Nephron (organoid): ENCODE data around the gene SRSF12.
"Not testable (repeated sequence)": the region's sequence is repeated elsewhere in the genome, so short reads cannot be mapped to it uniquely, and the experiment has no call there.

Source experiments
- H3K27ac Mint-ChIP-seq, 3 experiments: 2 replicates each; pipeline ENCODE4 v1.8.0; 2020; ENCODE audit warnings: mixed read lengths in 3 of 3, mild to moderate bottlenecking in 2 of 3, moderate library complexity in 1 of 3
- H3K27me3 Mint-ChIP-seq: 2 replicates; pipeline ENCODE4 v1.8.0; 2021; ENCODE audit warnings: low read depth, mild to moderate bottlenecking, moderate library complexity, mixed read lengths
- H3K36me3 Mint-ChIP-seq: 2 replicates; pipeline ENCODE4 v1.8.0; 2020; ENCODE audit warnings: low read depth, mixed read lengths
- H3K4me1 Mint-ChIP-seq: 2 replicates; pipeline ENCODE4 v1.8.0; 2020; ENCODE audit warnings: mixed read lengths
- H3K4me3 Mint-ChIP-seq, 3 experiments: 2 replicates each; pipeline ENCODE4 v1.8.0; 2020; ENCODE audit warnings: mild to moderate bottlenecking in 3 of 3, mixed read lengths in 3 of 3, moderate library complexity in 2 of 3
- H3K9me3 Mint-ChIP-seq: 2 replicates; pipeline ENCODE4 v1.8.0; 2020; ENCODE audit warnings: mixed read lengths
- CTCF ChIP-seq, 3 experiments: fragments of 200-600 bp; sonication (generic); IDR thresholded peaks; one replicate each; pipeline ENCODE4 v1.5.0; 2021; ENCODE audit warnings: antibody characterized with exemption in 3 of 3; ENCODE audit not compliant: unreplicated experiment in 3 of 3

Gene SRSF12

DNA sequence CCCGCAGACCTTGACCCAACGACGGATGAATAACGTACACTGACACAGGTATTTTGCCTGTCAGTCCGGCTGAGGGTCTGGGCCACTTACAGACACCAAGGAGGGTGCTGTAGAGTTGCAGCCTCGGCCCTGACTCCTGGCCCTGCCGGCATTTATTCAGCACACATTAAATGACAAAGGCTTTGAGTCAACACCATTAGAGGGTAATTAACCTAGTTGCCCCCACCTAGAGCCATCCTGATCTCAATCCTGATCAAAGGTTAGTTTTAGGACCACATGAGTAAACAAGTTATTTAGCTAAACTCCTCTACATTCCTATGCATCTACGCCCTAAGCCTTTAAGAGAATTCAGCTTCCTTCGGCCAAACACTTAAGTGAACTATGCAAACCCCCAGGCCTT, 16.1 kb upstream of the SRSF12 start:
- Mint-ChIP-seq H3K4me1 (no peaks in the 10 kb centered on the region), H3K36me3 (peaks cover 16% of the 10 kb centered on the region), H3K4me3 (no peak overlapping the region), H3K27ac (no peak overlapping the region), H3K27me3 (no peaks in the 10 kb centered on the region), H3K9me3 (no peaks in the 10 kb centered on the region)
- TF ChIP-seq CTCF (IDR thresholded peaks at IDR 0.05; ENCODE audit: unreplicated experiment in 3 of 3), result no peak

DNA sequence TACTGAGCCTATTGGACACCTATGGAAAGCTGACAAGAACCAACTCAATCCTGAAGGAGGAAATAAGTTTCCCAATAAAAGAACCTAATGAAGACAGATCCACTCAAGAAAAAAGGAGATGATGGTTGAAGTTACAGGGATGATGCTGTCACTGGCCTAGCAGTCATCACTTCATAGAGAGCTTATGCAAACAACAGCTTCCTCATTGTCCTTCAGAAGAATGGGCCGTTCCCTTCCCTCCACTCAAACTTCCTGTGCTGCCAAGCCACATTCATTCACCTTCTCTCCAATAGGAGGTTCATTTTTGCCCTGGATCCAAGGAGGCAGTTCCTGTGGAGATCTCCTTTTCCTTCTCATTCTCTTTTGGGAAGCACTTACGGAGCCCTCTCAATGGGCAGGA, 14.2 kb upstream of the SRSF12 start:
- Mint-ChIP-seq H3K36me3 (peaks cover 23% of the 10 kb centered on the region), H3K9me3 (peaks cover 7% of the 10 kb centered on the region), H3K27ac (no peak overlapping the region), H3K4me3 (no peak overlapping the region), H3K27me3 (no peaks in the 10 kb centered on the region), H3K4me1 (no peaks in the 10 kb centered on the region)
- no peak for TF ChIP-seq CTCF (IDR thresholded peaks at IDR 0.05; ENCODE audit: unreplicated experiment in 3 of 3)

DNA sequence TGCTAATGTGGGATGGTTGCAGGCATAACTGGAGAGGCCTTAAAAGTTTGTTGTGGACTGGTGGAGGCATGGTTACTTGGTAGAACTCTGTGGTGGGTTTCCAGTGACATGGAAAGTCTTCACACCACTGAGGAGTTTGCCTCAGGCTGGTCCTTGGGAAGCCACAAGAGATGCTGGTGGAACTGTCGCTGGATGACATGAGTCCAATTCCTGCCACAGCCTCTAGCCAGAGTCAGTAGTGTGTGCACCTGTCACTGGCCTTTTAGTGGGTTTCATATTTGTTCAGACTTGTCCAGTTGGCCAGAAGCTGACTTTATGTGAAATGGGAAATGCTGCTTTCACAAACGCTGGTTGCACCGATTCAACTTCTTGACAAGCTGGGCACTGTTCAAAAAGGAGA, 13.7 kb upstream of the SRSF12 start:
- H3K9me3 Mint-ChIP-seq, result peaks cover 7% of the 10 kb centered on the region
- TF ChIP-seq CTCF (IDR thresholded peaks at IDR 0.05; ENCODE audit: unreplicated experiment in 3 of 3), result no peak
- H3K4me1 Mint-ChIP-seq, result no peaks in the 10 kb centered on the region
- H3K27me3 Mint-ChIP-seq, result no peaks in the 10 kb centered on the region
- H3K36me3 Mint-ChIP-seq, result peaks cover 25% of the 10 kb centered on the region
- no peak overlapping the region for H3K27ac Mint-ChIP-seq
- no peak overlapping the region for H3K4me3 Mint-ChIP-seq

DNA sequence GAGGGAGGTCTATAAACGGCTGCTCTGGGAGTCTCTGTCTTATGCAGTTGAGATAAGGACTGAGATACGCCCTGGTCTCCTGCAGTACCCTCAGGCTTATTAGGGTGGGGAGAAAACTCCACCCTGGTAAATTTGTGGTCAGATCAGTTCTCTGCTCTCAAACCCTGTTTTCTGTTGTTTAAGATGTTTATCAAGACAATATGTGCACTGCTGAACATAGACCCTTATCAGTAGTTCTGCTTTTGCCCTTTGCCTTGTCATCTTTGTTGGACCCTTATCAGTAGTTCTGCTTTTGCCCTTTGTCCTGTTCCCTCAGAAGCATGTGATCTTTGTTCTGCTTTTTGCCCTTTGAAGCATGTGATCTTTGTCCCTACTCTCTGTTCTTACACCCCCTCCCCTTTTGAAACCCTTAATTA, 10.4 kb upstream of the SRSF12 start:
- not testable (repeated sequence) for H3K9me3 Mint-ChIP-seq, H3K4me1 Mint-ChIP-seq, H3K27ac Mint-ChIP-seq, H3K4me3 Mint-ChIP-seq, H3K27me3 Mint-ChIP-seq
- peaks cover 19% of the 10 kb centered on the region for H3K36me3 Mint-ChIP-seq

- Mint-ChIP-seq H3K27ac (peak overlapping the region in 2 of 3 experiments; percentile 23 to 45), H3K4me3 (no peak overlapping the region), H3K4me1 (no peaks in the 10 kb centered on the region), H3K9me3 (peaks cover 2% of the 10 kb centered on the region), H3K27me3 (no peaks in the 10 kb centered on the region), H3K36me3 (peaks cover 3% of the 10 kb centered on the region)
- TF ChIP-seq CTCF (IDR thresholded peaks at IDR 0.05; ENCODE audit: unreplicated experiment in 3 of 3), result peak; percentile 60 to 72 (median 60)
Observed at GRCh38 chr6:89122625-89123024, 4.8 kb upstream of the SRSF12 start.

GRCh38 chr6:89121934-89122333, 4.1 kb upstream of the SRSF12 start:
- H3K4me3 Mint-ChIP-seq, result no peak overlapping the region
- no peaks in the 10 kb centered on the region for H3K27me3 Mint-ChIP-seq
- peaks cover 4% of the 10 kb centered on the region for H3K4me1 Mint-ChIP-seq
- H3K36me3 Mint-ChIP-seq, result peaks cover 2% of the 10 kb centered on the region
- TF ChIP-seq CTCF (IDR thresholded peaks at IDR 0.05; ENCODE audit: unreplicated experiment in 3 of 3), result no peak
- peaks cover 2% of the 10 kb centered on the region for H3K9me3 Mint-ChIP-seq
- H3K27ac Mint-ChIP-seq, result peak overlapping the region in 1 of 3 experiments; percentile 11
